Keratinocyte (primary cell): ENCODE results near the gene MGAM2. TPM values are rescaled to one million over a fixed set of nuclear protein-coding genes. Genes with fewer than 3 reads are reported as not detected.
"Not testable (repeated sequence)": the region's sequence is repeated elsewhere in the genome, so short reads cannot be mapped to it uniquely, and the experiment has no call there.

Source experiments
- DNase-seq: peaks from one replicate; pipeline ENCODE4 v3.0.0-alpha.2; 2011; ENCODE audit warnings: low read depth, missing footprints, low spot score
- FAIRE-seq: peaks from 2 replicates; lab custom pipeline; 2011; peaks lifted over from hg19 to GRCh38; lab: Jason Lieb, UNC
- H2AFZ ChIP-seq: 2 replicates; pipeline ENCODE4 v1.6.0; 2012; ENCODE audit warnings: low read length, control low read depth, inconsistent platforms; ENCODE audit not compliant: control insufficient read depth
- H3K27ac ChIP-seq: 2 replicates; pipeline ENCODE4 v1.5.1; 2011; ENCODE audit warnings: low read length; ENCODE audit not compliant: control insufficient read depth, insufficient read depth
- H3K27me3 ChIP-seq: 3 replicates; pipeline ENCODE4 v1.6.0; 2011; ENCODE audit warnings: low read length; ENCODE audit not compliant: control insufficient read depth, insufficient read depth; ENCODE audit errors: extremely low read depth
- H3K36me3 ChIP-seq, 2 experiments: 2 replicates in 1 of 2; 3 replicates in 1 of 2; pipeline ENCODE4 v1.5.1; 2011; ENCODE audit warnings: low read length in 2 of 2, mild to moderate bottlenecking in 1 of 2; ENCODE audit not compliant: control insufficient read depth in 2 of 2, insufficient read depth in 2 of 2; ENCODE audit errors: extremely low read depth in 1 of 2
- H3K4me1 ChIP-seq: 3 replicates; pipeline ENCODE4 v1.5.1; 2011; ENCODE audit warnings: low read length; ENCODE audit not compliant: control insufficient read depth, insufficient read depth; ENCODE audit errors: extremely low read depth
- H3K4me2 ChIP-seq: 3 replicates; pipeline ENCODE4 v1.6.0; 2011; ENCODE audit warnings: low read depth, low read length; ENCODE audit not compliant: control insufficient read depth, insufficient read depth; ENCODE audit errors: extremely low read depth
- H3K4me3 ChIP-seq, 3 experiments: fragments of 200-600 bp in 1 of 3; sonication (generic) in 1 of 3; 2 replicates in 2 of 3; 3 replicates in 1 of 3; pipeline ENCODE4 v1.5.1; 2011 to 2016; ENCODE audit warnings: low read length in 3 of 3, mild to moderate bottlenecking in 3 of 3, control low read depth in 2 of 3, inconsistent platforms in 1 of 3, low read depth in 1 of 3, mixed read lengths in 1 of 3, mixed run types in 1 of 3, moderate library complexity in 1 of 3; ENCODE audit not compliant: control insufficient read depth in 2 of 3, insufficient read depth in 2 of 3; ENCODE audit errors: extremely low read depth in 1 of 3
- H3K79me2 ChIP-seq: 2 replicates; pipeline ENCODE4 v1.6.0; 2012; ENCODE audit warnings: low read length; ENCODE audit not compliant: control insufficient read depth, insufficient read depth
- H3K9ac ChIP-seq: 3 replicates; pipeline ENCODE4 v1.6.0; 2011; ENCODE audit warnings: low read length; ENCODE audit not compliant: control insufficient read depth, insufficient read depth; ENCODE audit errors: extremely low read depth
- H3K9me1 ChIP-seq: 3 replicates; pipeline ENCODE4 v1.6.0; 2011; ENCODE audit warnings: low read length; ENCODE audit not compliant: control insufficient read depth, insufficient read depth; ENCODE audit errors: extremely low read depth
- H3K9me3 ChIP-seq: 2 replicates; pipeline ENCODE4 v1.5.1; 2012; ENCODE audit warnings: low read depth, low read length; ENCODE audit not compliant: control insufficient read depth
- H4K20me1 ChIP-seq: 3 replicates; pipeline ENCODE4 v1.6.0; 2011; ENCODE audit warnings: low read length; ENCODE audit not compliant: control insufficient read depth, insufficient read depth; ENCODE audit errors: extremely low read depth
- CTCF ChIP-seq, 3 experiments: IDR thresholded peaks in 1 of 3; conservative IDR thresholded peaks in 1 of 3; optimal IDR thresholded peaks in 1 of 3; 2 replicates in 2 of 3; 3 replicates in 1 of 3; pipeline versions ENCODE3 to v1.5.1; 2011; ENCODE audit warnings: low read length in 3 of 3, mild to moderate bottlenecking in 3 of 3, moderate library complexity in 2 of 3, control low read depth in 1 of 3, inconsistent platforms in 1 of 3; ENCODE audit not compliant: insufficient read depth in 2 of 3; ENCODE audit errors: extremely low read depth in 1 of 3
- EZH2 ChIP-seq: IDR thresholded peaks from one replicate; pipeline ENCODE4 v1.6.1; 2012; ENCODE audit warnings: inconsistent platforms, mild to moderate bottlenecking, low read length, moderate library complexity
- dilution Hi-C: fragments of 300-500 bp; cut with MboI; formaldehyde crosslinking; loops from one replicate; pipeline ENCODE4 v1.7.0; 2020; ENCODE audit warnings: low sequenced_read_pairs; ENCODE audit not compliant: extremely low pct_ligation_motif_present
- polyA plus RNA-seq, 5 experiments: library from polyadenylated mRNA; depleted of rRNA in 3 of 5; stranded (reverse) in 3 of 5; stranded (forward) in 1 of 5; unstranded in 1 of 5; fragments of >200 nt; gene quantifications; 1 replicate in 1 of 5; 2 replicates in 3 of 5; 3 replicates in 1 of 5; pipeline versions ENCODE4 v1.2.1 to v1.2.3, GENCODE V29; 2011 to 2012; ENCODE audit warnings: missing spikeins in 2 of 5, low read depth in 1 of 5, low replicate concordance in 1 of 5

The MGAM2 gene
- polyA plus RNA-seq, 1 donor (not counting 4 experiments of a cell fraction or from before 2014, with no cell fraction given): 0.04 TPM

- no peak overlapping the region for H3K9ac ChIP-seq
- no peaks in the 10 kb centered on the region for H4K20me1 ChIP-seq
- no peaks in the 10 kb centered on the region for H3K27me3 ChIP-seq
- DNase-seq (no peak), FAIRE-seq (no peak)
- H3K79me2 ChIP-seq: no peaks in the 10 kb centered on the region
- no peak overlapping the region for H2AFZ ChIP-seq
- dilution Hi-C loops: no loop called here
- H3K4me2 ChIP-seq: no peak overlapping the region
- H3K9me3 ChIP-seq: no peaks in the 10 kb centered on the region
- H3K36me3 ChIP-seq: no peaks in the 10 kb centered on the region
- no peaks in the 10 kb centered on the region for H3K9me1 ChIP-seq
- H3K27ac ChIP-seq: no peak overlapping the region
- H3K4me1 ChIP-seq: no peaks in the 10 kb centered on the region
- H3K4me3 ChIP-seq: no peak overlapping the region
- TF ChIP-seq CTCF (optimal IDR thresholded peaks at IDR 0.05 in 1 of 3, IDR thresholded peaks at IDR 0.05 in 1 of 3, conservative IDR thresholded peaks at IDR 0.05 in 1 of 3; ENCODE audit: extremely low read depth in 1 of 3, insufficient read depth in 2 of 3, low read length in 3 of 3): no peak
- no peak for TF ChIP-seq EZH2
These were observed 13.9 kb upstream of the MGAM2 start for GRCh38 chr7:142097571-142097970.

GRCh38 chr7:142098004-142098403, 13.5 kb upstream of the MGAM2 start:
- Histone ChIP-seq H3K27me3 (no peaks in the 10 kb centered on the region), H3K4me2 (no peak overlapping the region), H3K4me3 (no peak overlapping the region), H3K4me1 (no peaks in the 10 kb centered on the region), H3K9ac (no peak overlapping the region), H3K36me3 (no peaks in the 10 kb centered on the region), H2AFZ (no peak overlapping the region), H3K9me3 (no peaks in the 10 kb centered on the region), H3K27ac (no peak overlapping the region), H3K9me1 (no peaks in the 10 kb centered on the region), H4K20me1 (no peaks in the 10 kb centered on the region), H3K79me2 (no peaks in the 10 kb centered on the region)
- TF ChIP-seq EZH2: no peak
- no peak for TF ChIP-seq CTCF (optimal IDR thresholded peaks at IDR 0.05 in 1 of 3, IDR thresholded peaks at IDR 0.05 in 1 of 3, conservative IDR thresholded peaks at IDR 0.05 in 1 of 3; ENCODE audit: extremely low read depth in 1 of 3, insufficient read depth in 2 of 3, low read length in 3 of 3)
- dilution Hi-C loops: no loop called here
- DNase-seq (no peak), FAIRE-seq (no peak)

- H3K9ac ChIP-seq, H3K36me3 ChIP-seq, DNase-seq, H3K27ac ChIP-seq, H2AFZ ChIP-seq, H3K4me2 ChIP-seq, H3K9me3 ChIP-seq, H3K9me1 ChIP-seq, H3K4me3 ChIP-seq, H4K20me1 ChIP-seq, dilution Hi-C loops, H3K4me1 ChIP-seq, H3K79me2 ChIP-seq, H3K27me3 ChIP-seq: not testable (repeated sequence)
- peak; percentile 76 for FAIRE-seq
These were observed 12.2 kb upstream of the MGAM2 start for GRCh38 chr7:142099347-142099746.
